HepG2 (cell line): ENCODE data around the gene TRIM6.
"Not testable (repeated sequence)": the region's sequence is repeated elsewhere in the genome, so short reads cannot be mapped to it uniquely, and the experiment has no call there.

Experiments
- BCLAF1 ChIP-seq: fragments of 450-650 bp; IDR thresholded peaks from 2 replicates; pipeline ENCODE4 v1.6.1; 2017; ENCODE audit warnings: mild to moderate bottlenecking
- CENPT ChIP-seq: sonication (generic); formaldehyde crosslinking; IDR thresholded peaks from 2 replicates; pipeline ENCODE4 v1.8.0; 2022; ENCODE audit warnings: low read depth, mild to moderate bottlenecking, moderate library complexity, missing genetic modification reagents
- CTCF ChIP-seq: sonication (generic); formaldehyde crosslinking; IDR thresholded peaks from 2 replicates; pipeline ENCODE4 v1.5.0; 2020; ENCODE audit warnings: mild to moderate bottlenecking, missing genetic modification reagents, moderate library complexity
- IRF1 ChIP-seq: sonication (generic); formaldehyde crosslinking; IDR thresholded peaks from 2 replicates; pipeline ENCODE4 v1.4.0; 2020; ENCODE audit warnings: low read depth, mild to moderate bottlenecking, missing genetic modification reagents
- MAFG ChIP-seq: sonication (generic); formaldehyde crosslinking; IDR thresholded peaks from 2 replicates; pipeline ENCODE4 v1.5.1; 2020; ENCODE audit warnings: mild to moderate bottlenecking, missing genetic modification reagents
- MAX ChIP-seq: IDR thresholded peaks from 2 replicates; pipeline ENCODE4 v1.6.1; 2012; ENCODE audit warnings: inconsistent platforms
- POLR2A ChIP-seq, 2 experiments: IDR thresholded peaks; 2 replicates each; pipeline ENCODE4 v1.6.1; 2011; ENCODE audit warnings: low read depth in 2 of 2, low read length in 2 of 2, mild to moderate bottlenecking in 1 of 2, moderate library complexity in 1 of 2; ENCODE audit not compliant: insufficient read depth in 1 of 2
- PRDM10 ChIP-seq: sonication (generic); formaldehyde crosslinking; IDR thresholded peaks from 2 replicates; pipeline ENCODE4 v1.4.0; 2020; ENCODE audit warnings: low read depth, missing genetic modification reagents
- RAD51 ChIP-seq: fragments of 450-650 bp; IDR thresholded peaks from 2 replicates; pipeline ENCODE4 v1.6.1; 2016; ENCODE audit warnings: borderline replicate concordance
- SIN3B ChIP-seq: fragments of 150-350 bp; IDR thresholded peaks from 2 replicates; pipeline ENCODE4 v1.6.1; 2014; ENCODE audit warnings: low read length
- SP2 ChIP-seq: sonication (generic); formaldehyde crosslinking; IDR thresholded peaks from 2 replicates; pipeline ENCODE4 v1.5.1; 2020; ENCODE audit warnings: mild to moderate bottlenecking, missing genetic modification reagents
- ZBTB38 ChIP-seq: sonication (generic); formaldehyde crosslinking; IDR thresholded peaks from 2 replicates; pipeline ENCODE4 v1.5.1; 2020; ENCODE audit warnings: mild to moderate bottlenecking, missing genetic modification reagents

GRCh38 chr11:5584458-5584857, 12.0 kb upstream of the TRIM6 start:
- TF ChIP-seq RAD51; CENPT (CRISPR knock-in tag); MAFG (CRISPR knock-in tag); CTCF (CRISPR knock-in tag); POLR2A (IDR thresholded peaks at IDR 0.05; ENCODE audit: insufficient read depth in 1 of 2, low read depth in 2 of 2, low read length in 2 of 2); BCLAF1; SIN3B; SP2 (CRISPR knock-in tag); ZBTB38 (CRISPR knock-in tag); MAX; IRF1 (CRISPR knock-in tag); PRDM10: not testable (repeated sequence)
